Trophoblast cell (in vitro differentiated cells and primary cell): ENCODE data around the gene CLEC17A.

Experiments
- DNase-seq, 2 donors: peaks; one replicate each; pipeline ENCODE4 v3.0.0-alpha.2; 2016
- H2AFZ ChIP-seq: 2 replicates; pipeline ENCODE4 v1.6.1; 2013; ENCODE audit warnings: low read length, moderate library complexity, mild to moderate bottlenecking; ENCODE audit not compliant: insufficient read depth, poor library complexity
- H2AK5ac ChIP-seq: 2 replicates; pipeline ENCODE4 v1.6.1; 2013; ENCODE audit warnings: mild to moderate bottlenecking, low read length
- H2BK120ac ChIP-seq: 2 replicates; pipeline ENCODE4 v1.6.1; 2013; ENCODE audit warnings: low read length, mild to moderate bottlenecking, moderate library complexity; ENCODE audit not compliant: insufficient read depth, poor library complexity
- H2BK12ac ChIP-seq: 2 replicates; pipeline ENCODE4 v1.6.1; 2013; ENCODE audit warnings: mild to moderate bottlenecking, low read length, moderate library complexity
- H2BK5ac ChIP-seq: 2 replicates; pipeline ENCODE4 v1.6.1; 2013; ENCODE audit warnings: low read length, low read depth, moderate library complexity, mild to moderate bottlenecking; ENCODE audit not compliant: poor library complexity
- H3K14ac ChIP-seq: 2 replicates; pipeline ENCODE4 v1.6.1; 2013; ENCODE audit warnings: mild to moderate bottlenecking, low read length
- H3K18ac ChIP-seq: 2 replicates; pipeline ENCODE4 v1.6.1; 2013; ENCODE audit warnings: mild to moderate bottlenecking, low read length
- H3K23ac ChIP-seq: 2 replicates; pipeline ENCODE4 v1.6.1; 2013; ENCODE audit warnings: low read length
- H3K27ac ChIP-seq: 2 replicates; pipeline ENCODE4 v1.5.1; 2013; ENCODE audit warnings: low read depth, mild to moderate bottlenecking, inconsistent platforms, low read length, moderate library complexity
- H3K27me3 ChIP-seq: 2 replicates; pipeline ENCODE4 v1.6.1; 2013; ENCODE audit warnings: inconsistent platforms, mild to moderate bottlenecking, low read length, moderate library complexity; ENCODE audit not compliant: insufficient read depth
- H3K36me3 ChIP-seq, 2 experiments: 1 replicate in 1 of 2; 2 replicates in 1 of 2; pipeline ENCODE4 v1.6.1; 2013; ENCODE audit warnings: low read length in 2 of 2, mild to moderate bottlenecking in 2 of 2, moderate library complexity in 1 of 2; ENCODE audit not compliant: insufficient read depth in 2 of 2, control insufficient read depth in 1 of 2
- H3K4ac ChIP-seq: 2 replicates; pipeline ENCODE4 v1.6.1; 2013; ENCODE audit warnings: low read depth, mild to moderate bottlenecking, low read length, moderate library complexity
- H3K4me1 ChIP-seq, 2 experiments: 1 replicate in 1 of 2; 2 replicates in 1 of 2; pipeline ENCODE4 v1.6.1; 2013; ENCODE audit warnings: low read length in 2 of 2, mild to moderate bottlenecking in 2 of 2, moderate library complexity in 1 of 2; ENCODE audit not compliant: insufficient read depth in 2 of 2, control insufficient read depth in 1 of 2
- H3K4me2 ChIP-seq: 2 replicates; pipeline ENCODE4 v1.6.1; 2013; ENCODE audit warnings: inconsistent platforms, mild to moderate bottlenecking, low read length, moderate library complexity
- H3K4me3 ChIP-seq: 2 replicates; pipeline ENCODE4 v1.5.1; 2013; ENCODE audit warnings: mild to moderate bottlenecking, low read depth, low read length, inconsistent platforms
- H3K79me1 ChIP-seq: one replicate; pipeline ENCODE4 v1.6.1; 2013; ENCODE audit warnings: low read length
- H3K79me2 ChIP-seq: 2 replicates; pipeline ENCODE4 v1.6.1; 2013; ENCODE audit warnings: low read length, mild to moderate bottlenecking; ENCODE audit not compliant: control insufficient read depth, insufficient read depth, poor library complexity
- H3K9ac ChIP-seq: 2 replicates; pipeline ENCODE4 v1.6.1; 2013; ENCODE audit warnings: mild to moderate bottlenecking, low read length
- H3K9me3 ChIP-seq: 2 replicates; pipeline ENCODE4 v1.6.1; 2013; ENCODE audit warnings: low read depth, mild to moderate bottlenecking, control low read depth, inconsistent platforms, low read length; ENCODE audit not compliant: insufficient read depth
- H4K12ac ChIP-seq: 2 replicates; pipeline ENCODE4 v1.6.1; 2013; ENCODE audit warnings: low read depth, mild to moderate bottlenecking, low read length, moderate library complexity
- H4K8ac ChIP-seq: 2 replicates; pipeline ENCODE4 v1.6.1; 2013; ENCODE audit warnings: low read depth, mild to moderate bottlenecking, low read length, moderate library complexity
- H4K91ac ChIP-seq: one replicate; pipeline ENCODE4 v1.6.1; 2013; ENCODE audit warnings: low read depth, mild to moderate bottlenecking, low read length, moderate library complexity
- WGBS: extraction: QIAGEN DNeasy Blood & Tissue Kit; methylation state at CpG from one replicate; pipeline ENCODE4 v1.1.7; 2013; ENCODE audit warnings: missing lambda C conversion rate; ENCODE audit not compliant: insufficient read length, insufficient coverage; ENCODE audit errors: extremely low coverage; 5-methylcytosine and 5-hydroxymethylcytosine counted together

The CLEC17A gene

DNA sequence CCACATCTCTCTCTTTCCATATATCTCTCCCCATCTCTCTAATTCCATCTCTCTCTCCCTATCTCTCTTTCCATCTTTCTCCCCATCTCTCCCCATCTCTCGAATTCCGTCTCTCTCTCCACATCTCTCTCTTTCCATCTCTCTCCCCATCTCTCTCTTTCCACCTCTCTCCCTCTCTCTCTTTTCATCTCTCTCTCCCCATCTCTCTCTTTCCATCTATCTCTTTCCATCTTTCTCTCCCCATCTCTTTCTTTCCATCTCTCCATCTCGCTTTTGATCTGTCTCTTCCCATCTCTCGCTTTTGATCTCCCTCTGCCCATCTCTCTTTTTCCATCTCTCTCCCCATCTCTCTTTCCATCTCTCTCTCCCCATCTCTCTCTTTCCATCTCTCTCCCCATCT lies 66.1 kb downstream of the CLEC17A start:
- Histone ChIP-seq H2AK5ac (no peak overlapping the region), H3K79me1 (no peaks in the 10 kb centered on the region), H3K27ac (no peak overlapping the region), H3K9ac (no peak overlapping the region), H2BK5ac (no peak overlapping the region), H3K4ac (no peak overlapping the region), H3K14ac (no peak overlapping the region), H4K12ac (no peak overlapping the region), H3K27me3 (no peaks in the 10 kb centered on the region), H4K91ac (no peak overlapping the region), H3K9me3 (peaks cover 22% of the 10 kb centered on the region), H3K4me3 (no peak overlapping the region), H2BK120ac (no peak overlapping the region), H3K23ac (no peak overlapping the region), H4K8ac (no peak overlapping the region), H2BK12ac (no peak overlapping the region), H3K36me3 (no peaks in the 10 kb centered on the region), H2AFZ (no peak overlapping the region), H3K18ac (no peak overlapping the region), H3K4me2 (no peak overlapping the region), H3K4me1 (no peaks in the 10 kb centered on the region), H3K79me2 (no peaks in the 10 kb centered on the region)
- no peak for DNase-seq
- 100% methylated on average over 4 of the region's 4 CpGs for WGBS

DNA sequence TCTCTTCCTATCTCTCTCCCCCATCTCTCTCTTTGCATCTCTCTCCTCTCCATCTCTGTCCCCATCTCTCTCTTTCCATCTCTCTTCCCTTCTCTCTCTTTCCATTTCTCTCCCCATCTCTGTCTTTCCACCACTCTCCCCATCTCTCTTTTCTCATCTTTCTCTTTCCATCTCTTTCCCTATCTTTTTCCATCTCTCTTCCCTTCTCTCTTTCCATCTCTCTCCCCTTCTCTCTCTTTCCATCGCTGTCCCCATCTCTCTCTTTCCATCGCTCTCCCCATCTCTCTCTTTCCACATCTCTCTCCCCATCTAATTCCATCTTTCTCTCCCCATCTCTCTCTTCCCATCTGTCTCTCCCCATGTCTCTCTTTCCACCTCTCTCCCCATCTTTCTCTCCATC lies 67.3 kb downstream of the CLEC17A start:
- WGBS: 100% methylated on average over 2 of the region's 2 CpGs

DNA sequence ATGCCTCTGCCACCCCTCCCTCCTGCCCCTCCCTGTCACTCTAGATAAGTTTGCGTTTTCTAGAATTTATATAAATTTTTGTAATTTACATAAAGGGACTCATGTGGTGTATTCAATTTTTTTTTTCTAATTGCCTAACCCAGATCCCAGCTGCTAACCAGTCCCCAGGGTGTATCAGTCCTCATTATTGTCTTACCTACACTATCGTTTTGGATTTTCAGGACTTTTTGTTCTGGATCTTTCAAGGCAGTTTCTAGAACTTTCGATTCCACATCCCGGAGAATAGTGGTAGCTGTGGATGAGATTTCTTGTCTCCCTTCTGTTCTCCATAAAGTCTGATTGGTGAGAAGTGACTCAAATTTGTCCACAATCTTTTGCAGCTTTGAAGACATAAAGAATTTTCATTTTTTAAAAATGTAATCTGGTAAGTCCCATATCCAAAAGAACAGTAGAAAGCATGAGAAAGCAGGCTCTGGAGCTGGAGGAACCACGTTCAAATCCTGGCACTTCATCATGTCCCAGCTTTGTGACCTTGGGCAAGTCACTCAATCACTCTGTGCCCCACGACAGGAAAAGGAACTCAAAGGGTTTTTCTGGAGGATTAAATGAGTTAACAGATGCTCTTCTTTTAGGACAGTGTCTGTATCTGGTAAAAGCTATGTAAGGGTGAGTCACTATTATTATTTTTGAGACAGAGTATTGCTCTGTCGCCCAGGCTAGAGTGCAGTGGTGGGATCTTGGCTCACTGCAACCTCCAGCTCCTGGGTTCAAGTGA lies 72.1 kb downstream of the CLEC17A start:
- H2AK5ac ChIP-seq: no peak overlapping the region
- no peak overlapping the region for H4K12ac ChIP-seq
- H3K79me1 ChIP-seq: no peaks in the 10 kb centered on the region
- H3K27ac ChIP-seq: no peak overlapping the region
- peaks cover 5% of the 10 kb centered on the region for H3K9me3 ChIP-seq
- no peak overlapping the region for H2BK12ac ChIP-seq
- H2BK120ac ChIP-seq: no peak overlapping the region
- DNase-seq: no peak
- no peaks in the 10 kb centered on the region for H3K79me2 ChIP-seq
- no peak overlapping the region for H3K9ac ChIP-seq
- no peaks in the 10 kb centered on the region for H3K36me3 ChIP-seq
- H3K4me3 ChIP-seq: no peak overlapping the region
- H3K4me1 ChIP-seq: no peaks in the 10 kb centered on the region
- H3K4me2 ChIP-seq: no peak overlapping the region
- no peaks in the 10 kb centered on the region for H3K27me3 ChIP-seq
- no peak overlapping the region for H3K4ac ChIP-seq
- H4K91ac ChIP-seq: no peak overlapping the region
- H2AFZ ChIP-seq: no peak overlapping the region
- H3K23ac ChIP-seq: no peak overlapping the region
- WGBS: no CpG with 5 or more reads among the region's 7 CpGs
- no peak overlapping the region for H3K14ac ChIP-seq
- no peak overlapping the region for H2BK5ac ChIP-seq
- no peak overlapping the region for H4K8ac ChIP-seq
- H3K18ac ChIP-seq: no peak overlapping the region

More for the DNA sequence above, 67.3 kb downstream of the CLEC17A start:
- Histone ChIP-seq H3K27me3 (no peaks in the 10 kb centered on the region), H3K4me2 (no peak overlapping the region), H2BK5ac (no peak overlapping the region), H3K23ac (no peak overlapping the region), H3K79me1 (no peaks in the 10 kb centered on the region), H3K14ac (no peak overlapping the region), H2BK120ac (no peak overlapping the region), H3K9me3 (peaks cover 15% of the 10 kb centered on the region), H3K9ac (no peak overlapping the region), H4K91ac (no peak overlapping the region), H3K18ac (no peak overlapping the region), H3K4me3 (no peak overlapping the region), H4K12ac (no peak overlapping the region), H3K36me3 (no peaks in the 10 kb centered on the region), H3K4ac (no peak overlapping the region), H4K8ac (no peak overlapping the region), H3K27ac (no peak overlapping the region), H3K4me1 (no peaks in the 10 kb centered on the region), H2AFZ (no peak overlapping the region), H3K79me2 (no peaks in the 10 kb centered on the region), H2BK12ac (no peak overlapping the region), H2AK5ac (no peak overlapping the region)
- no peak for DNase-seq

DNA sequence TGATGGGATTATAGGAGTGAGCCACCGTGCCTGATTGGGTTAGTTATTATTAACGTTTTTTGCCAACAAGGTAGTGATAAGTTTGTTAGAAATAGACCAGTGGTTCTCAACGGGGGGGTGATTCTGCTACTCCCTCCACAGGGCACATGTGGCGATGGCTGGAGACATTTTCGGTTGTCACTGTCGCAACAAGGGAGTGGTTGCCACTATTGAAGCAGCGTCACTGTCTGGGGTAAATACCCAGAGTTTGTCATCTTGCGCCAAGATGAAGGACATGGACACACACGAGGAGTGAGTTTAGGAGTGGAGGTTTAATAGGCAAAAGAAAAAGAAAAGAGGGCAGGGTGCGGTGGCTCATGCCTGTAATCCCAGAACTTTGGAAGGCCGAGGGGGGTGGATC lies 72.8 kb downstream of the CLEC17A start:
- no peaks in the 10 kb centered on the region for H3K27me3 ChIP-seq
- no peak overlapping the region for H3K23ac ChIP-seq
- no peak overlapping the region for H3K4me2 ChIP-seq
- H2BK120ac ChIP-seq: no peak overlapping the region
- peaks cover 6% of the 10 kb centered on the region for H3K9me3 ChIP-seq
- no peak overlapping the region for H3K4me3 ChIP-seq
- no peaks in the 10 kb centered on the region for H3K79me2 ChIP-seq
- no peaks in the 10 kb centered on the region for H3K36me3 ChIP-seq
- H2BK12ac ChIP-seq: no peak overlapping the region
- H2BK5ac ChIP-seq: no peak overlapping the region
- no peaks in the 10 kb centered on the region for H3K79me1 ChIP-seq
- H3K9ac ChIP-seq: no peak overlapping the region
- H3K4ac ChIP-seq: no peak overlapping the region
- H3K14ac ChIP-seq: no peak overlapping the region
- no peaks in the 10 kb centered on the region for H3K4me1 ChIP-seq
- no peak overlapping the region for H2AK5ac ChIP-seq
- H3K18ac ChIP-seq: no peak overlapping the region
- no peak overlapping the region for H4K91ac ChIP-seq
- DNase-seq: no peak
- no peak overlapping the region for H3K27ac ChIP-seq
- no peak overlapping the region for H4K8ac ChIP-seq
- no peak overlapping the region for H4K12ac ChIP-seq
- WGBS: no CpG with 5 or more reads among the region's 11 CpGs
- no peak overlapping the region for H2AFZ ChIP-seq
